ENCODE data around the gene NMT2. TPM values are rescaled to one million over a fixed set of nuclear protein-coding genes. Genes with fewer than 3 reads are reported as not detected.

NMT2 gene
- polyA plus RNA-seq, 2 of the 4 experiments (the other 2 are of a cell fraction): 14.7 to 19.6 TPM

GRCh38 chr10:15088428-15089261, 79.8 kb downstream of the NMT2 start, which contains the start of gene ACBD7:
ACBD7 (minus strand) TSS chr10:15088776; CDS start chr10:15088728, 48 bp downstream.
- ATAC-seq (peak; percentile 95 to 98), FAIRE-seq (no peak), DNase-seq (ENCODE audit: low read depth in 1 of 2, low spot score in 1 of 2) (peak; percentile 82 to 95)
- POLR2A ChIA-PET: no interaction called here
- peak within 1 kb of the TSS in 1 of 2 experiments; percentile 67; a peak in 3 of 6 replicates for H3K27ac ChIP-seq
- WGBS (ENCODE audit: missing lambda C conversion rate): 15% methylated on average over 30 of the region's 63 CpGs
- CTCF ChIA-PET: no interaction called here
- TF ChIP-seq, protein P1, sequence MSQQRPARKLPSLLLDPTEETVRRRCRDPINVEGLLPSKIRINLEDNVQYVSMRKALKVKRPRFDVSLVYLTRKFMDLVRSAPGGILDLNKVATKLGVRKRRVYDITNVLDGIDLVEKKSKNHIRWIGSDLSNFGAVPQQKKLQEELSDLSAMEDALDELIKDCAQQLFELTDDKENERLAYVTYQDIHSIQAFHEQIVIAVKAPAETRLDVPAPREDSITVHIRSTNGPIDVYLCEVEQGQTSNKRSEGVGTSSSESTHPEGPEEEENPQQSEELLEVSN (IDR thresholded peaks at IDR 0.05; ENCODE audit: borderline replicate concordance, low read depth): peak; percentile 97
- peak; percentile 91 for TF ChIP-seq MAX (IDR thresholded peaks at IDR 0.05)
- 0 out of 2 replicates have a peak, but pooled peaks have one; percentile 24 for TF ChIP-seq RFX5 (IDR thresholded peaks at IDR 0.05)
- TF ChIP-seq SREBF2 (IDR thresholded peaks at IDR 0.05): no peak
- H3K4me2 ChIP-seq: peak within 1 kb of the TSS; percentile 92
- peak within 1 kb of the TSS; percentile 58 for H3K4me3 ChIP-seq
- H3K4me1 ChIP-seq: peaks cover 10% of the 10 kb centered on the region; the same call in 1 of the 3 replicates
- H3K9me3 ChIP-seq: no peaks in the 10 kb centered on the region

DNA sequence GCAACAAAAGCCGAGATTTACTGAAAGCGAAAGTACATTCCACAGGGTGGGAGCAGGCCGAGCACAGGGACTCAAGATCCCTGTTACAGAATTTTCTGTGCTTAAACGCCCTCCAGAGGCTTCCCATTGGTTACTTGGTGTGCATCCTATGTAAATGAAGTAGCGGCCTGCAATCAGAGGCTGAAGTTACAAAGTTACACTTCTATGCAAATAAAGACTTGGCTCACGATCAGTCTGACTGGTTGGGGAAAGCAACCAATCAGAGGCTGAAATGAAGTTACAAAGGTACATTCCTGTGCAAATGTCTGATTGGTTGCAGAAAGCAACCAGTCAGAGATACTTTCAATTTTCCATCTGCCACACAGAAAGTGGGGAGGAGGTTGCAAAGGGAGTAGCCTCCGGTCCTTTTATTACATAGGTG, 84.0 kb downstream of the NMT2 start:
- 17% methylated on average over 7 of the region's 7 CpGs for WGBS (ENCODE audit: missing lambda C conversion rate)
- Histone ChIP-seq H3K9me3 (no peaks in the 10 kb centered on the region), H3K4me3 (peak overlapping the region; percentile 33), H3K27ac (peak overlapping the region; percentile 30 to 50; a peak in 5 of 6 replicates), H3K4me1 (peaks cover 10% of the 10 kb centered on the region; the same call in 1 of the 3 replicates), H3K4me2 (peak overlapping the region; percentile 68)
- ChIA-PET CTCF (interaction anchor here (1.3 kb wide), 1 partner anchor 126 kb away, joined by 3 read pairs; no protein-coding TSS in a partner anchor), POLR2A (no interaction called here)
- ATAC-seq (peak; percentile 71 to 77), FAIRE-seq (no peak), DNase-seq (ENCODE audit: low read depth in 1 of 2, low spot score in 1 of 2) (peak; percentile 66 to 88)
- TF ChIP-seq HOXB5 (CRISPR knock-in tag; IDR thresholded peaks at IDR 0.05) (0 out of 2 replicates have a peak, but pooled peaks have one; percentile 66), ZNF302 (CRISPR knock-in tag; IDR thresholded peaks at IDR 0.05) (no peak), SMC3 (IDR thresholded peaks at IDR 0.05) (no peak), CHD2 (IDR thresholded peaks at IDR 0.05; ENCODE audit: low read length, partially characterized antibody) (no peak), TFCP2L1 (CRISPR knock-in tag; IDR thresholded peaks at IDR 0.05) (no peak), GATA3 (IDR thresholded peaks at IDR 0.05; ENCODE audit: borderline replicate concordance) (no peak), CBX2 (IDR thresholded peaks at IDR 0.05; ENCODE audit: borderline replicate concordance, low read depth) (no peak), ZSCAN20 (CRISPR knock-in tag; IDR thresholded peaks at IDR 0.05) (no peak), ESRRA (IDR thresholded peaks at IDR 0.05; ENCODE audit: borderline replicate concordance, low read length) (no peak), RCOR1 (IDR thresholded peaks at IDR 0.05; ENCODE audit: low read depth, low read length) (no peak), NPAS2 (CRISPR knock-in tag; IDR thresholded peaks at IDR 0.05; ENCODE audit: borderline replicate concordance) (no peak), RAD21 (conservative IDR thresholded peaks at IDR 0.05 in 1 of 2, IDR thresholded peaks at IDR 0.05 in 1 of 2) (0 out of 5 replicates have a peak, but pooled peaks of 1 of the 2 experiments have one; percentile 16), FOXS1 (CRISPR knock-in tag; IDR thresholded peaks at IDR 0.05) (0 out of 2 replicates have a peak, but pooled peaks have one; percentile 30), ATOH8 (CRISPR knock-in tag; IDR thresholded peaks at IDR 0.05; ENCODE audit: low read depth) (no peak), HDAC2 (IDR thresholded peaks at IDR 0.05) (no peak), HOXA7 (CRISPR knock-in tag; IDR thresholded peaks at IDR 0.05) (no peak), CHD4 (IDR thresholded peaks at IDR 0.05; ENCODE audit: borderline replicate concordance) (no peak), POLR2A (IDR thresholded peaks at IDR 0.05; ENCODE audit: low read length) (no peak), REST (IDR thresholded peaks at IDR 0.05) (no peak), JUNB (IDR thresholded peaks at IDR 0.05) (no peak)
- TF ChIP-seq, protein P2, sequence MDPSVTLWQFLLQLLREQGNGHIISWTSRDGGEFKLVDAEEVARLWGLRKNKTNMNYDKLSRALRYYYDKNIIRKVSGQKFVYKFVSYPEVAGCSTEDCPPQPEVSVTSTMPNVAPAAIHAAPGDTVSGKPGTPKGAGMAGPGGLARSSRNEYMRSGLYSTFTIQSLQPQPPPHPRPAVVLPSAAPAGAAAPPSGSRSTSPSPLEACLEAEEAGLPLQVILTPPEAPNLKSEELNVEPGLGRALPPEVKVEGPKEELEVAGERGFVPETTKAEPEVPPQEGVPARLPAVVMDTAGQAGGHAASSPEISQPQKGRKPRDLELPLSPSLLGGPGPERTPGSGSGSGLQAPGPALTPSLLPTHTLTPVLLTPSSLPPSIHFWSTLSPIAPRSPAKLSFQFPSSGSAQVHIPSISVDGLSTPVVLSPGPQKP (IDR thresholded peaks at IDR 0.05; ENCODE audit: low read depth, low read length): no peak
- TF ChIP-seq, protein P3, sequence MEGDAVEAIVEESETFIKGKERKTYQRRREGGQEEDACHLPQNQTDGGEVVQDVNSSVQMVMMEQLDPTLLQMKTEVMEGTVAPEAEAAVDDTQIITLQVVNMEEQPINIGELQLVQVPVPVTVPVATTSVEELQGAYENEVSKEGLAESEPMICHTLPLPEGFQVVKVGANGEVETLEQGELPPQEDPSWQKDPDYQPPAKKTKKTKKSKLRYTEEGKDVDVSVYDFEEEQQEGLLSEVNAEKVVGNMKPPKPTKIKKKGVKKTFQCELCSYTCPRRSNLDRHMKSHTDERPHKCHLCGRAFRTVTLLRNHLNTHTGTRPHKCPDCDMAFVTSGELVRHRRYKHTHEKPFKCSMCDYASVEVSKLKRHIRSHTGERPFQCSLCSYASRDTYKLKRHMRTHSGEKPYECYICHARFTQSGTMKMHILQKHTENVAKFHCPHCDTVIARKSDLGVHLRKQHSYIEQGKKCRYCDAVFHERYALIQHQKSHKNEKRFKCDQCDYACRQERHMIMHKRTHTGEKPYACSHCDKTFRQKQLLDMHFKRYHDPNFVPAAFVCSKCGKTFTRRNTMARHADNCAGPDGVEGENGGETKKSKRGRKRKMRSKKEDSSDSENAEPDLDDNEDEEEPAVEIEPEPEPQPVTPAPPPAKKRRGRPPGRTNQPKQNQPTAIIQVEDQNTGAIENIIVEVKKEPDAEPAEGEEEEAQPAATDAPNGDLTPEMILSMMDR (IDR thresholded peaks at IDR 0.05): no peak
- TF ChIP-seq, protein P4, sequence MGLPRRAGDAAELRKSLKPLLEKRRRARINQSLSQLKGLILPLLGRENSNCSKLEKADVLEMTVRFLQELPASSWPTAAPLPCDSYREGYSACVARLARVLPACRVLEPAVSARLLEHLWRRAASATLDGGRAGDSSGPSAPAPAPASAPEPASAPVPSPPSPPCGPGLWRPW (IDR thresholded peaks at IDR 0.05): no peak
